Stomach smooth muscle (tissue), 2 donors: ENCODE results near the gene PRKRIP1.
"Not testable (repeated sequence)": the region's sequence is repeated elsewhere in the genome, so short reads cannot be mapped to it uniquely, and the experiment has no call there.

Source experiments
- H3K27ac ChIP-seq: one replicate; pipeline ENCODE4 v1.7.0; 2013; ENCODE audit warnings: mild to moderate bottlenecking, low read length, inconsistent platforms
- H3K27me3 ChIP-seq, 2 donors: one replicate each; pipeline ENCODE4 v1.7.0; 2013; ENCODE audit warnings: low read length in 2 of 2; ENCODE audit not compliant: insufficient read depth in 2 of 2, control insufficient read depth in 1 of 2
- H3K36me3 ChIP-seq, 2 donors: one replicate each; pipeline ENCODE4 v1.7.0; 2013; ENCODE audit warnings: low read length in 2 of 2; ENCODE audit not compliant: control insufficient read depth in 2 of 2, insufficient read depth in 2 of 2
- H3K4me1 ChIP-seq: one replicate; pipeline ENCODE4 v1.7.0; 2013; ENCODE audit warnings: low read length; ENCODE audit not compliant: control insufficient read depth, insufficient read depth
- H3K4me3 ChIP-seq, 2 donors: one replicate each; pipeline ENCODE4 v1.7.0; 2013; ENCODE audit warnings: low read length in 2 of 2
- H3K9ac ChIP-seq, 2 donors: one replicate each; pipeline ENCODE4 v1.7.0; 2013; ENCODE audit warnings: low read length in 2 of 2, mild to moderate bottlenecking in 1 of 2
- H3K9me3 ChIP-seq, 2 donors: one replicate each; pipeline ENCODE4 v1.7.0; 2013; ENCODE audit warnings: low read length in 2 of 2; ENCODE audit not compliant: control insufficient read depth in 2 of 2
- donor health status: healthy.
- donor health status: Pancreatic carcinoma.

The PRKRIP1 gene

DNA sequence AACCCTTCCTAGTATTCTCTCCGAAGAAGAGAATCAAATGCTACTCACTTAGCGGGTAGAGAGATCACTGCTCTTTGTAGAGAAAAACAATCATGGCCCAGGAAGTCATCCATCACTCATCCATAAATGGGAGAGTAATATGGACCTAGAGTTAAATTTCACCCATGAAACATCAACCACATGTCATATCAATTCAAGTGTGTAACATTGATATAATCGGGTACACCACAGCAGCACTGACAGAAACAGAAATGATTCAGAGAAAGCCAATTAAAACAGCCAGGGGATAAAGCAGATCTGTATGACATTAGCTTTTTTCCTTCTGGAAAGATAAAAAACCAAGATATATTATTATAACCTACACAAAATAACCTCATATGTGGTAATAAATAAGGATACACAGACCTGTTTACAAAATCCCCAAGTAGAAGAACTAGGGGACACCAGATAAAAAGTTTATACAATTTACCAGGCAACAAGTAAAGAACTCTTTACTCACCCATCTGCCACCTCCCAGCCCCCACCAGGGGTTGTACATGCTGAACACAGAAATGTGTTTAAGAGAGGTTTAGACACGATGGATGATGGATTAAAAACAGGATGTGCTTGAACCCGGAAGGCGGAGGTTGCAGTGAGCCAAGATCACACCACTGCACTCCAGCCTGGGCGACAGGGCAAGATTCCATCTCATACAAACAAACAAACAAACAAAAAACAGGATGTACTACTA is 14.3 kb upstream of the PRKRIP1 start:
- not testable (repeated sequence) for H3K4me1 ChIP-seq, H3K4me3 ChIP-seq, H3K9me3 ChIP-seq, H3K27me3 ChIP-seq, H3K9ac ChIP-seq, H3K27ac ChIP-seq
- peaks cover 10 to 22% of the 10 kb centered on the region in 2 donors for H3K36me3 ChIP-seq

DNA sequence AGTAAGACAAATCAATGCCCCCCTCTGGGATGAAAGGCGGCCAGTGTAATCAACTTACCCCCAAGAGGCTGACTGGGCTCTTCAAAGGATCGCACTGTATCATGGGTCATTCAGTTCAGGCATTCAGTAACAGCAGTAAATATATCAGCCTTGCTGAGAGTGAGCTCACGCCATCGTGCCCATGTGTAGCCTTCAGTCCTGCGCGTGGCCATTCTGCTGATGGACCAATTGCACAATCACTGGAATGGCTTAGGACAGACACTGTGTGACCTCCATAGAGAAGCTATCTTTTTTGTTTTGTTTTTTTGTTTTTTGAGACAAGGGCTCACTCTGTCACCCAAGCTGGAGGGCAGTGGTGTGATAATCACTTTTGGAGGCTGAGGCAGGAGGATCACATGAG is 9.1 kb upstream of the PRKRIP1 start:
- Histone ChIP-seq H3K36me3 (peaks cover 10 to 11% of the 10 kb centered on the region in 2 donors), H3K4me3 (no peak overlapping the region), H3K9ac (no peak overlapping the region), H3K27me3 (no peaks in the 10 kb centered on the region), H3K4me1 (peaks cover 3% of the 10 kb centered on the region), H3K27ac (no peak overlapping the region), H3K9me3 (no peaks in the 10 kb centered on the region)

DNA sequence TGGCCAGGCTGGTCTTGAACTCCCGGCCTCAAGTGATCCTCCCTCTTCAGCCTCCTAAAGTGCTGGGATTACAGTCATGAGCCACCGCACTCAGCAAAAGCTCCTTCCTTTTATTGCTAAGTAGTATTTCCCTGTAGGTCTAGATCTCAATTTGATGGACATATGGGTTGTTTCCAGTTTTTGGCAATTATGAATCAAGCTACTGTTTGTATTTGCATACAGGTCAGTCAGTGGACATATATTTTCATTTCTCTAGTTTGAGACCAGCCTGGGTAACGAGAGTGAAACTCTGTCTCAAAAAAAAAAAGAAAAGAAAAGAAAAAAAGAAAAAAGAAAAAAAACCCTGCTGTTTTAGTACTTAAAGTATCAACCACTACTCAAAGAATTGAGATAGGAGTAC is 6.4 kb upstream of the PRKRIP1 start:
- Histone ChIP-seq H3K27ac (no peak overlapping the region), H3K4me3 (no peak overlapping the region), H3K4me1 (peaks cover 3% of the 10 kb centered on the region), H3K27me3 (no peaks in the 10 kb centered on the region), H3K36me3 (peaks cover 6 to 9% of the 10 kb centered on the region in 2 donors), H3K9me3 (no peaks in the 10 kb centered on the region), H3K9ac (no peak overlapping the region)

DNA sequence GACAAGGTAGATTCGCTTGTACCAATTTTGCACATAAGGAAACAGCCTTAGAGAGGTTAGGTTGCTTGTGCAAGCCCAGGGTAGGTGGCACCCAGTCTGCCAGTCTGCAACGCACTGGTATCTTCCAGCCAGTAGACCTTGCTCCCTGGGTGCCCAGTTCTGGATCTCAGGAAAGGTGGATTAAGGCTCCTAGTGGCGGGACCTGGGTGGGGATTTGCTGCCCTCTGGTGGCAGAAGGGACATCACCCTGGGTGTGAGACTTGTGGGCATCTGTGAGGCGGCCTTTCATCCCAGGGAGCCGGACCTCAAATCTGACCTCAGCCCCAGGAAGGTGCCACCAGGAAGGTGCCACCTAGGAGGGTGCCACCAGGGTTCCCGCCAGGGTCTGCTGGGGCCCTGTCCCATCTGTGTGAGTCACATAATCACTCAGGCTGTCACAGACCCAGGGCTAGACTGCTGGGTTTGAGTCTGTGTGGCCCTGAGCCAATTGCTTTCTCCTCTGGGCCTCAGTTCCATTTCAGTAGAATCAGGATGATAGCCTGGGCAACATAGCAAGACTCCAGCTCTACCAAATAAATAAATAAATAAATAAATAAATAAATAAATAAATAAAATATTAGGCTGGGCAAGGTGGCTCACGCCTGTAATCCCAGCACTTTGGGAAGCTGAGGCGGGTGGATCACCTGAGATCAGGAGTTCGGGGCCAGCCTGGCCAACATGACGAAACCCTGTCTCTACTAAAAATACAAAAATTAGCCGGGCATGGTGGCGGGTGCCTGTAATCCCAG is 5.3 kb upstream of the PRKRIP1 start:
- Histone ChIP-seq H3K4me1 (peaks cover 9% of the 10 kb centered on the region), H3K9ac (no peak overlapping the region), H3K4me3 (no peak overlapping the region), H3K27me3 (no peaks in the 10 kb centered on the region), H3K36me3 (peaks cover 6 to 9% of the 10 kb centered on the region in 2 donors), H3K9me3 (no peaks in the 10 kb centered on the region), H3K27ac (no peak overlapping the region)

DNA sequence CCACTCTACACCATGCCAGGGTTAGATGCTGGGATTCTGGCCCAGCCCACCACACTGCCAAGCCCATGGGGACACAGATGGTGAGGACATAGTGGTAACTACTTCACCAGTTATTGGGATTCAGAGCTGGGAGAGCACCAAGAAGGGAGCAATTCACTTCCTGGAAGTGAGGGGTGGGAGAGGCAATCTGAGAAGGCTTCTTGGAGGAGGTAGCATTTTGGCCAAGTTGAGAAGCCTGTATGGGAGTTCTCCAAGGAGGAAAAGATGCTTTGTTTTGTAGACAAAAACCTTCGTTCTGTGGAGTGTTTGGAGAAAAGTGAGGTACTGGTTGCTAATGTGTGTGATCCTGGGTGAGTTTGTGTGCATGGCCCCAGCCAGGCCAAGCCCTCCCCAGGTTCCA is 3.8 kb upstream of the PRKRIP1 start:
- H3K27me3 ChIP-seq: no peaks in the 10 kb centered on the region

DNA sequence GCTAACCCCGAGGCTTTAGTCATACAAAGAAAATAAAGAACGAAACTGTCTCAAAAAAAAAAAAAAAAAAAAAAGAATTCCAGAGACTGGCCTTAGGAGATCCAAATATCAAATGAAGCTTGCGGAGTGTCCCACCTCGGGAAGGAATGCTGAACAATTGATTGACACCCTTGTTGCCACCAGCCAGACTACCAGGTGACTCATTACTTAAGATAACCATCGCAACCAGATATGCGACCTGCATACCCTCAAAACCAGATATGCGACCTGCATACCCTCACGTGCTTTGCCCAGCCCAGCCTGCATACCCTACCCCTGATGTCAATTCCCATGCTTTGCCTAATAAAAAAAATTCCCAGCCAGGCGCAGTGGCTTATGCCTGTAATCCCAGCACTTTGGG is 2.7 kb upstream of the PRKRIP1 start:
- H3K36me3 ChIP-seq: peaks cover 0 to 3% of the 10 kb centered on the region in 2 donors
- no peak overlapping the region for H3K9ac ChIP-seq
- no peak overlapping the region for H3K27ac ChIP-seq
- peaks cover 14% of the 10 kb centered on the region for H3K4me1 ChIP-seq
- H3K27me3 ChIP-seq: no peaks in the 10 kb centered on the region
- H3K4me3 ChIP-seq: no peak overlapping the region
- H3K9me3 ChIP-seq: no peaks in the 10 kb centered on the region

More for the DNA sequence above, 3.8 kb upstream of the PRKRIP1 start:
- Histone ChIP-seq H3K9ac (no peak overlapping the region), H3K4me1 (peaks cover 14% of the 10 kb centered on the region), H3K36me3 (peaks cover 0 to 3% of the 10 kb centered on the region in 2 donors), H3K4me3 (no peak overlapping the region), H3K9me3 (no peaks in the 10 kb centered on the region), H3K27ac (no peak overlapping the region)

DNA sequence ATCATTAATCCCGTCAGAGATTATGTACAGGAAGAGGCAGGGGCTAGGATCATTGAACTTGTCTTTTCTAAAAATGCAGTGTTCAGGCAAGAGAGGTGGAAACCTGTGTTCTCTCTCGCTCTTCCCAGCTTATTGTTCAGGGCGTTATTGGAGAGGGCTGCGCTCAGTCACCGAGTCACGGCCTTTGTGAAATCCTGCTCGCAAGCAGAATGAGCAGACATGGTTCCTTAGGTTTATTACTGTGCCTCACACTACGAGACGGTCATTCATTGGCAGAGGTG is 631 bp upstream of the PRKRIP1 start:
- peak overlapping the region; percentile 76 for H3K27ac ChIP-seq
- peaks cover 10 to 12% of the 10 kb centered on the region in 2 donors for H3K36me3 ChIP-seq
- H3K9me3 ChIP-seq: no peaks in the 10 kb centered on the region
- H3K4me1 ChIP-seq: peaks cover 14% of the 10 kb centered on the region
- peak overlapping the region; percentile 85 to 99 for H3K9ac ChIP-seq
- H3K4me3 ChIP-seq: peak overlapping the region; percentile 99
- H3K27me3 ChIP-seq: no peaks in the 10 kb centered on the region

DNA sequence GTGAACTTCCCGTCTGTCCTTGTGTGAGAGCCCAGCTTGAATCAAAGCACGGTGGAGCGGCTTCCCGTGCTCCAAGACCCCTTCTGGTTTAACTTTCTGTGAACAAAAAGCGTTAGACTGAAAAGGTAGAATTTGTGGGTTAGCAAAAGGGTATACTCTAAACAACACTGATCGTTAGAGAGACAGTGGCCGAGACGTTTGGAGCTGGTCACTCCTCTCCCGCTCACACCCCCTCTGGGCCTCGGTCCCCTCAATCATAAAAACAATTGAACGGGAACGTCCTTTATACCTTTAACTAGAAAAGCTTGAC is 502 bp downstream of the PRKRIP1 start:
- Histone ChIP-seq H3K27ac (peak overlapping the region; percentile 76), H3K4me1 (peaks cover 11% of the 10 kb centered on the region), H3K4me3 (peak overlapping the region; percentile 99), H3K36me3 (peaks cover 15% of the 10 kb centered on the region in 2 donors), H3K9ac (peak overlapping the region; percentile 98 to 99), H3K9me3 (no peaks in the 10 kb centered on the region), H3K27me3 (no peaks in the 10 kb centered on the region)

DNA sequence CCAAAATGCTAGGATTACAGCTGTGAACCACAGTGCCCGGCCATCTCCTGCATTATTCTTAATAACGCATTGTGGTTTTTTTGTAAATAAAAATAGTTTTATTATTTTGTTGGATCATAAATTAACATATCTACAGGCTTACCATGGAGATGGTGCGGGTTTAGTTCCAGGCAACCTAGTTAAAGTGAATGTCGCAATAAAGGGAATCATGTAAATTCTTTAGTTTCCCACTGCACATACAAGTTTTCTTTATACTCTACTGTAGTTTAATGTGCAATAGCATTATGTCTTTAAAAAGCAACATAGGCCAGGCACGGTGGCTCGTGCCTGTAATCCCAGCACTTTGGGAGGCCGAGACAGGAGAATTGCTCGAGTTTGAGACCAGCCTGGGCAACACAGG is 2.4 kb downstream of the PRKRIP1 start:
- Histone ChIP-seq H3K4me3 (no peak overlapping the region), H3K27ac (no peak overlapping the region), H3K27me3 (no peaks in the 10 kb centered on the region), H3K4me1 (peaks cover 11% of the 10 kb centered on the region), H3K36me3 (peaks cover 25 to 29% of the 10 kb centered on the region in 2 donors), H3K9ac (no peak overlapping the region), H3K9me3 (no peaks in the 10 kb centered on the region)

DNA sequence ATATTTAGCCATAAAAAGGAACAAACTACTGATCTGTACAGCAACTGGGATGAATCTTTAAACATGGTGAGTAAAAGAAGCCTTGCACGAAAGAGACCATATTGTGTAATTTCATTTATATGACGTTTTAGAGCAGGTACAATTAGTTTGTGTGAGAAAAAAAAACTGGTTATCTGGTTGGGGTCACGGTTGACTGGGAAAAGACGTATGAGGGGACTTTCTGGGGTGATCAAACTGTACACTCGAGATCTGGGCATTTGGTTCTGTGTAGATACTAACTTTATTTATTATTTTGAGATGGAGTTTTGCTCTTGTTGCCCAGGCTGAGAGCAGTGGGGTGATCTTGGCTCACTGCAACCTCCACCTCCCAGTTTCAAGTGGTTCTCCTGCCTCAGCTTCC is 4.2 kb downstream of the PRKRIP1 start:
- H3K9ac ChIP-seq: no peak overlapping the region
- no peak overlapping the region for H3K27ac ChIP-seq
- H3K27me3 ChIP-seq: no peaks in the 10 kb centered on the region
- no peaks in the 10 kb centered on the region for H3K9me3 ChIP-seq
- H3K4me3 ChIP-seq: no peak overlapping the region
- H3K36me3 ChIP-seq: peaks cover 29 to 39% of the 10 kb centered on the region in 2 donors
- H3K4me1 ChIP-seq: peaks cover 11% of the 10 kb centered on the region

DNA sequence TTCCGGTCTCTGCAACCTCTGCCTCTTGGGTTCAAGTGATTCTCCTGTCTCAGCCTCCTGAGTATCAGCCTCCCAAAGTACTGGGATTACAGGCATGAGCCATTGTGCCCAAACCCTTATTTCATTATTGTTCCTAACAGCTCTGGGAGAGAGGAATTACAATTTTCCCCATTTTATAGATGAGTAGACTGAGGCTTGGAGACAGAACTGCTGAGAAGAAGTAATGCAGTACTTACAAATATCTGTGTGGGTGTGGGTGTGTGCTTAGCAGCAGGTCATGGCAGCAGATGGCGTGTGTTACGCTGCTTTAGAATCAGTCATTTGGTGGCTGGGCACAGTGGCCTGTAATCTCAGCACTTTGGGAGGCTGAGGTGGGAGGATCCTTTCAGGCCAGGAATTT is 7.4 kb downstream of the PRKRIP1 start:
- Histone ChIP-seq H3K4me3 (no peak overlapping the region), H3K27me3 (no peaks in the 10 kb centered on the region), H3K9me3 (no peaks in the 10 kb centered on the region), H3K4me1 (no peaks in the 10 kb centered on the region), H3K27ac (no peak overlapping the region), H3K9ac (no peak overlapping the region), H3K36me3 (peaks cover 54 to 57% of the 10 kb centered on the region in 2 donors)
